ENCODE results near the gene STPG1.

The STPG1 gene

GRCh38 chr1:24319962-24320361, 93.6 kb downstream of the STPG1 start:
- TF ChIP-seq CTCF (IDR thresholded peaks at IDR 0.05), result no peak
- H3K4me3 ChIP-seq, result no peak overlapping the region
- intact Hi-C loops (cut with DNase I; ENCODE audit: low total_unique reads), result no loop called here
- H3K4me1 ChIP-seq, result peaks cover 0 to 33% (median 16%) of the 10 kb centered on the region in 4 donors
- H3K9me3 ChIP-seq, result no peaks in the 10 kb centered on the region
- H3K36me3 ChIP-seq, result no peaks in the 10 kb centered on the region
- no peak for DNase-seq
- no peak overlapping the region for H3K27ac ChIP-seq
- H3K27me3 ChIP-seq, result peaks cover 0 to 60% of the 10 kb centered on the region in 2 donors

- no peaks in the 10 kb centered on the region for H3K9me3 ChIP-seq
- no peak within 1 kb of the TSS for H3K4me3 ChIP-seq
- peaks cover 0 to 33% (median 16%) of the 10 kb centered on the region in 4 donors for H3K4me1 ChIP-seq
- no peak for TF ChIP-seq CTCF (IDR thresholded peaks at IDR 0.05)
- peaks cover 0 to 63% of the 10 kb centered on the region in 2 donors for H3K27me3 ChIP-seq
- H3K36me3 ChIP-seq, result no peaks in the 10 kb centered on the region
- no peak for DNase-seq
- no peak within 1 kb of the TSS for H3K27ac ChIP-seq
- intact Hi-C loops (cut with DNase I; ENCODE audit: low total_unique reads), result no loop called here
These were observed 94.2 kb downstream of the STPG1 start, which contains the start of gene GRHL3 for GRCh38 chr1:24319312-24319863. TSS of gene GRHL3 (plus strand) at chr1:24319357. CDS start at chr1:24319552, 195 bp downstream.

GRCh38 chr1:24318615-24319311, 94.8 kb downstream of the STPG1 start:
- intact Hi-C loops (cut with DNase I; ENCODE audit: low total_unique reads), result no loop called here
- no peak for TF ChIP-seq CTCF (IDR thresholded peaks at IDR 0.05)
- peaks cover 0 to 63% of the 10 kb centered on the region in 2 donors for H3K27me3 ChIP-seq
- no peak for DNase-seq
- no peaks in the 10 kb centered on the region for H3K36me3 ChIP-seq
- no peaks in the 10 kb centered on the region for H3K9me3 ChIP-seq
- peaks cover 0 to 33% (median 16%) of the 10 kb centered on the region in 4 donors for H3K4me1 ChIP-seq
- H3K4me3 ChIP-seq, result no peak overlapping the region
- H3K27ac ChIP-seq, result no peak overlapping the region

GRCh38 chr1:24317956-24318614, 95.5 kb downstream of the STPG1 start:
- H3K36me3 ChIP-seq, result no peaks in the 10 kb centered on the region
- H3K27me3 ChIP-seq, result peaks cover 0 to 67% of the 10 kb centered on the region in 2 donors
- H3K4me1 ChIP-seq, result peaks cover 0 to 31% (median 16%) of the 10 kb centered on the region in 4 donors
- H3K27ac ChIP-seq, result no peak overlapping the region
- intact Hi-C loops (cut with DNase I; ENCODE audit: low total_unique reads), result no loop called here
- no peaks in the 10 kb centered on the region for H3K9me3 ChIP-seq
- TF ChIP-seq CTCF (IDR thresholded peaks at IDR 0.05), result no peak
- DNase-seq, result no peak
- H3K4me3 ChIP-seq, result no peak overlapping the region

- Histone ChIP-seq H3K4me1 (peaks cover 0 to 22% (median 11%) of the 10 kb centered on the region in 4 donors), H3K9me3 (no peaks in the 10 kb centered on the region), H3K36me3 (no peaks in the 10 kb centered on the region), H3K27ac (no peak overlapping the region), H3K27me3 (peaks cover 0 to 67% of the 10 kb centered on the region in 2 donors), H3K4me3 (no peak overlapping the region)
- intact Hi-C loops (cut with DNase I; ENCODE audit: low total_unique reads), result no loop called here
- DNase-seq, result no peak
- no peak for TF ChIP-seq CTCF (IDR thresholded peaks at IDR 0.05)
These were observed 96.5 kb downstream of the STPG1 start for GRCh38 chr1:24317081-24317480.

Measured in tibial artery (tissue), 4 donors.